HG02884 (cell line): ENCODE results near the gene CRTC2.
"Not testable (repeated sequence)": the region's sequence is repeated elsewhere in the genome, so short reads cannot be mapped to it uniquely, and the experiment has no call there.

Experiments used
- ATAC-seq: cut with Tn5 transposase; IDR thresholded peaks from one replicate; pipeline ENCODE4 v1.9.1; 2021; ENCODE audit warnings: mild to moderate bottlenecking, moderate library complexity; ENCODE audit not compliant: unreplicated experiment

Gene CRTC2

GRCh38 chr1:153929981-153930948 lies 28.1 kb downstream of the CRTC2 start:
- no peak for ATAC-seq

GRCh38 chr1:153929426-153929825 lies 29.0 kb downstream of the CRTC2 start:
- ATAC-seq = no peak

- no peak for ATAC-seq
These were observed 29.5 kb downstream of the CRTC2 start for GRCh38 chr1:153928791-153929341.

DNA sequence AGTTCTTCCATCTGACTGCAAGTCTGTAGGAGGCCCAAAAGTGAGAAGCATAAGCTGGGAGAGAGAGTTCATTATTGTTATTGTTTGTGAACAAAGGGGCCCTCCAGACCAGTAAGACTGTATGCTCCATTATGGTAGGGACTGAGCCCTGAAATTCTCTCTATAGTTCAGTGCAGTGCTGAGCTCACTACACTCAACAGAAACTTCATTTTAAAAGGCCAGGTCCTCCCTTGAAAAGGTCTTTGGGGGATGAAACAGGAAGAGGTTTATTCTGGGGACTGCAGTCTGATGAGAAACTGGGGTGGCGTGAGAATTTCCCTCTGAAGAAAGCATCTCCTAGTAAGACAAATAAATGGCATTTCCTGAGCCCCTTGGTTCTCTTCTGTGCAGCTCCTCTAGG lies 30.2 kb downstream of the CRTC2 start:
- no peak for ATAC-seq

DNA sequence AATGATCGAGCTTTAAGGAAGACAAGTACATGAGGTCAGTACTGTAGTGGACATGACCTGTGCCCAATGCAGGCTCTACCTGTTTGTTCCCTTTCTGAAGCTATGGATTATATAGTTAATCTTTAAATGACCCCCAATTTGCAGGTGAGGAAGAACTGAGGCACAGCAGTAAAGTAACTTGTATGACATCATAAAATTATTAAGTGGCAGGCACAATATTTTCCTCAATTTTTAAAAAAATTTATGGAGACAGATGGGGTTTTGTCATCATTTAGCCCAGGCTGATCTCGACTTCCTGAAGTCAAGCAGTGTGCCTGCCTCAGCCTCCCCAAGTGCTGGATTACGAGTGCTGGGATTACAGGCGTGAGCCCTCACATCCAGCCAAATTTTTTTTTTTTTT lies 32.0 kb downstream of the CRTC2 start:
- ATAC-seq = no peak

- ATAC-seq = peak; percentile 89
These were observed 35.2 kb downstream of the CRTC2 start, which contains the start of gene GATAD2B for GRCh38 chr1:153922972-153923925. Gene GATAD2B, minus strand, starts transcription at chr1:153922972. Its CDS starts 94,625 bp downstream, at chr1:153828347.

GRCh38 chr1:153922076-153922971 lies 36.1 kb downstream of the CRTC2 start:
- ATAC-seq = peak; percentile 23

DNA sequence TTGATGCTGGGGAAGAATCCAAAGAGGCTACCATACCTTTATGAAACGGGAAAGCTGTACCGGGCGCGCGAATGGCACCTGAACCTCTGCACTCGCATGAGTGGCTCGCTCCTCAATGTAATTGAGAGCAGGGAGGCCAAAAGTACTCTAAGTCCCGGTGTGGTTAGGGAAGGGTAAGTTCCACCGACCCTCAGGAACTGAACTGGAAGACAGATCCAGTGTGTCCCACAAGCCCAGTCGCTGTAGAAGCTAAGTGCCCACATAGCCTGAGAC lies 36.7 kb downstream of the CRTC2 start:
- ATAC-seq = no peak

DNA sequence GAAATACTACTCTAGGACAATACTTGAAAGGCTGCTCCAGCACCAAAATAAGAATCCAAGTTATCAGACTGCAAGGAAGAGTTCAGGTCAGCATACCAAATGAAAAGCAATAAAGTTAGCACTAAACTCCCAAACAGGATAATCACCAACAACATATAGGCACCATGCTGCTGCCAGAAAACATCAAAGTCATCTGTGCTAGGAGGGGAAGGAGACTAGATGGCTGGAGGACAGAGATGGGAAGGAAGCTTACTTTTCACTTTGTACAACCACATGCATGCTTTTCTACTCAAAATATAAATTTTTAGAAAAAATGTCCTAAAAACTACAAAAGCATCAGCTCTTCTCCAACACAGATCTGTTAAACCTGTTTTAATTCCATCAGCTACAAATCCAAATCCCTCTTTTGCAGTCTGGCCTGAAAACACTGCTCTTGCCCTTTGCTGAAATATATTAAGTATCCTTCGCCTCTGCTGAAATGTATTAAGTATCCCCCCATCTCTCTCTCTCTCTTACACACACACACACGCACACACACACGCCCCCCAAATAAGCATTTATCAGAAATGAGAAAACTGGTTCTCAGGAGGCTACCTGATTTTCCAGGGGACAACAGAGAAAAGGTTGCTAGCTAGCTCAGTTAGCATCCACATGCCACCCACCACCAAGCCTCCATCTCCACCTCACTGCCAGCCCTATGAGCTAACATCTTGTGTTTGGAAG lies 37.2 kb downstream of the CRTC2 start:
- ATAC-seq = no peak

DNA sequence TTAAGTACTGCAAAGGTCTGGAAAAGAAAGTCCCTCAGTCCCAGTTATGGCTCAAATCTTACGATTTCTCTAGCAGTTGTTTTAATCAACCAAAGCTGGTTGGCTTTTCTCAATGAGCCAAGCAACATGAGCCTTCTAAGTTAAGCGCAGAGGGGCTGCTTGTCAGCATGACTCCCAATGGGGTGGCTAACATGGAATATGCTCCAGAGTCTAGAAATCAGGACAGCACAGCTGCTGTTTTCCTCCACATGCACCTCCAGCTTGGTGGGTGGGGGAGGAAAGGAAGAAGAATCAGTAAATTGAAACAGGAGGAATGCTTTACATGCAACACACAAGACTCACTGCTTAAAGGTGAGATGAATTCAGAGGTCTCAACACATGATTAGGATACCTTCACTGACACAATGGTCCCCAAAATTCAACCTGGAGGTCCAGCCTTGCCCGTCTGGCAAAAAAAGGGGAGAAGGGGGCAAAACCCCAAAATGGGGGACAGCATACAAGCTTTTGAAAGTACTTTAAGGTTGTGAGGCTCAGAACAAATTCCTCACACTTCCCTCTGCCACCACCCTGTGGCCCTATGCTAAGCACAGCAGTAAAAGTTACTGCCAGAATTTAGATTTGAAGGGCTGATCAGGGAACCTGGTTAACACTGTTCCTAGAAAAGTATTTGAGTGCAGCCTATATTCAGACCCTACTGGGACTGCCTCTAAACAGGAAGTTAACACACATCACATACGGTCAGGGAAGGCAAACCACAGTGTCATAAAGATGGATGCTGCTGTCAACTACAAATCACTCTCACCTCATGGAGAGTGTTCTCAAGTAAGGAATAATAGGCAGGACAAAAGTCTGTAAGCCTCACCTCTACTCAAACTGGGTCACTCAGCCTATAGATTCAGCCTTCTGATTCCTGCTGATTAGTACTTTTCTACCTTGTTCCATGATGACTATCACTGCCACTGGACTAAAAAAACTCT lies 38.2 kb downstream of the CRTC2 start:
- ATAC-seq = no peak

DNA sequence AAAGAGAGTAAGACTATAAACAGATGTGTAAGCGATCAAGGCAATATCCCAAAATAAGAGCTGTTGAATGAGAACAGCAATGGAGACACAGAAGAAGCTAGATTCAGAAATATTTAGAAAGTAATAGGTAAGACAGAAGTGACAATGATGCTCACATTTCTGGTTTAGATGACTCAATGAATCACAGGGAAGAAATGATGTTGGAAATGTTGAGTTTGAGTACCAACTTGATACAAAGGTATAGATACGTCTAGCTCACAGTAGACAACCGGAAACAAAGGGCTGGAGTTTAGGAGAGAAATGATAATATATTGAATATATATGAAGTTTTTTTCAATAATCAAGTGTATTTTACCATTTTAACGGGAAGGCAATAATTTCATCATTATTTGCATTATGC lies 42.1 kb downstream of the CRTC2 start:
- ATAC-seq = no peak

- no peak for ATAC-seq
These were observed 46.1 kb downstream of the CRTC2 start for GRCh38 chr1:153912349-153912748.

DNA sequence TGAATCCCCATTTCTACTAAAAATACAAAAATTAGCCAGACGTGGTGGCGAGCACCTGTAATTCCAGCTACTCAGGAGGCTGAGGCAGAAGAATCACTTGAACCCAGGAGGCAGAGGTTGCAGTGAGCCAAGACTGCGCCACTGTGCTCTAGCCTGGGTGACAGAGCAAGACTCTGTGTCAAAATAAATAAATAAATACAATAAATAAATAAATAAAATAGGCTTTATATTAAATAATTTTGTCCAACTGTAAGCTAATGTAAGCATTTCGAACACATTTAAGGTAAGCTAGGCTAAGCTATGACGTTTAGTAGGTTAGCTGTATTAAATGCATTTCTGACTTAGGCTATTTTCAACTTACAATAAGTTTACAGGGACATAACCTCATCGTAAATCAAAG lies 47.9 kb downstream of the CRTC2 start:
- ATAC-seq = not testable (repeated sequence)

- ATAC-seq = no peak
These were observed 50.3 kb downstream of the CRTC2 start for GRCh38 chr1:153908071-153908470.

GRCh38 chr1:153907134-153907533 lies 51.3 kb downstream of the CRTC2 start:
- no peak for ATAC-seq

GRCh38 chr1:153906396-153906795 lies 52.0 kb downstream of the CRTC2 start:
- ATAC-seq = no peak

- not testable (repeated sequence) for ATAC-seq
These were observed 52.5 kb downstream of the CRTC2 start for GRCh38 chr1:153905908-153906307.

- ATAC-seq = no peak
These were observed 54.5 kb downstream of the CRTC2 start for GRCh38 chr1:153903841-153904455.
